ENCODE results near the gene ADGRG2. TPM values are rescaled to one million over a fixed set of nuclear protein-coding genes. Genes with fewer than 3 reads are reported as not detected.

The ADGRG2 gene
- total RNA-seq, 1 experiment from 2014 or later: 0.11 TPM

DNA sequence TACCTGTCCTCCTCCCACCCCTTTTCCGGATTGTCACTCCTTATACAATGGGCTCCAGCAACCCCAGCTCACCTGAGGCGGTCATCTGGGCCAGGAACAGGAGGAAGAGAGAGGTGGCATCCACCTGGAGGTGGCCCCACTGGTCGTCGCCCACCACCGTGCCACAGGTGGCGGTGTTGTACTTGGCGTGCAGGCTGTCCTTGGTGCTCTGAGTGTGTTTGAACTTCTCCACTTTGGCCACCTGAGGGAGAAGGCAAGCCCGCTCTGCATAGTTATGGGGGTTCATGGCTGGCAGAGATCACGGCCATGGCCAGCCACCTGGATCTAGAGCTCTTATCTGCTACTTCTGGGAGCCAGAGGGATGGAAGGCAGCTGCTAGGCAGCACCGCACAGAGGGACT is 171.2 kb downstream of the ADGRG2 start:
- no peak for DNase-seq (ENCODE audit: low read depth)

DNA sequence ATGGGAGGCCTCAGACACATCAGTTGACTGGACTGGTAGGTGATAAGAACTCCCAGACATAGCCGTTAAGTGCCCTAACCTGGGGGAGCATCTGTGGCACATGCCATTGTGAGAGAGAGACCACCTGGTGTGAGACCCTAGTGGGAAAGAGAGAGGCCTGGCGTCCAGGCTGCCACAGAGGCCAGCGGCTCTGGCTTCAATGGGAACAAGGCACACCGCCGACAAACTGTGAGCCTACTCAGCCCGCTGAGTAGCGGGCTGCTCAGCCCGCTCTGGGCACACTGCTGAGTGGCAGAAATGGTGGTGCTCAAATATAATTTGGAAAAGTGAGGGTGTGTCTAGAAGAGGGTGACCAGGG is 172.3 kb downstream of the ADGRG2 start:
- DNase-seq (ENCODE audit: low read depth): no peak

DNA sequence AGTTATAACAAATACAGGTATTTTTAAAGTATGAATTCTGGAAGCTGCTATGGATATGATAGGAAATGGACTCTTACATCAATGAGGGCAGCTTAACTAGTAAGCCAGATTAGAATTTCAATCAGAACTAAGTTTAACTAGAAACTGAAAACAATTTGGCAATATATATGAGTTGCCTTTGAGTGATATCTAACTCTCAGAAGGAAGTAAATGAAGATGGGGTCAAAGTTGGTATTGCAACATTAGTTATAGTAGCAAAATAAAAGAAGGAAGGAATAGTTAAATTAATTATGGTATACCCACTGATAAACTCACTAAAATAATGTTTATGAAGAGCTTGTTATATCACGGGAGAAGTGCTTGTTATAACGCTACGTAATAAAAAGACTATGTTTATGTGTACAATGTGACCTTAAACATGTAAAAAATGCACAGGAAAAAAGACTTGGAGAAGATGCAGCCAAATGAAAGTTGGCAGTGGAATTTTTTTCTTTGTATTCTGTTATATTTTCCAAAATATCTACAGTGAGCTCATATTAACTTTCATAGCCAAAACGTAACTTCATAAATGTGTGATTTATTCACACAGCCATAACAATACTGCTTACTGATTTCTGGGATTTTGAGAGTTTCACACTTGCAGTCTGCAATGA is 172.9 kb downstream of the ADGRG2 start:
- no peak for DNase-seq (ENCODE audit: low read depth)

DNA sequence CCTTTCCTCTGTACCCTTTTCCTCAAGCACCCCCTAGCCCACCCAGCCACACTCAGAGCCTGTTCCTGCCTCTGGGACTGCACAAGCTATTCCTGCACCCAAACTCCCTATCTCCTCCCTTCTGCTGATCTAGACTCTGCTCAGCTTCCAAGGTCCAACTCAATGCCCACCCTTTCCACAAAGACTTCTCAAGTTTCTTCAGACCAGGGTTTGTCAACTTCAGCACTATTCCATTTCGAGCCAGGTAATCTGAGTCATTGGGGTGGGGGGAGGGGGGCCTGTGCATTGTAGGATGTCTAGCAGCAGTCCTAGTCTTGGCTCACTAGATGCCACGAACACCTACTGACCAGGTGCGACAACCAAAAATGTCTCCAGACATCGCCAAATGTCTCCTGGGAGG is 175.7 kb downstream of the ADGRG2 start:
- DNase-seq (ENCODE audit: low read depth): no peak

DNA sequence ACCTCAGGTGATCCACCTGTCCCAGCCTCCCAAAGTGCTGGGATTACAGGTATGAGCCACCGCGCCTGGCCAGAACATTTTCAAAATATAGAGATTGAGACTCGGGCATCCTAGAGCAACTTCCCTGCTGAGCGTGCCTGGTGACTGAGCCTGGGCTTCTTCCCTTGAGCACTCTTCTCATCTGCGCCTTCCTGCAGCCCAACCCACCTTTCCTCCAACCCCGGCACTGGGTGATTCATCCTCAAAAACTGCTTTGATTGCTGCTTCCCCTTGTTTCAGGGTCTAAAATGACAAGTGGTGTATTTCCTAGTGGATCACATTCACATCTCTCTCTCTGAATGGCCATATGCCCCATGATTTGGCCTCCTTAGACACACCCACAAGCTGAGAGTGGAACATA is 176.1 kb downstream of the ADGRG2 start:
- DNase-seq (ENCODE audit: low read depth): no peak

DNA sequence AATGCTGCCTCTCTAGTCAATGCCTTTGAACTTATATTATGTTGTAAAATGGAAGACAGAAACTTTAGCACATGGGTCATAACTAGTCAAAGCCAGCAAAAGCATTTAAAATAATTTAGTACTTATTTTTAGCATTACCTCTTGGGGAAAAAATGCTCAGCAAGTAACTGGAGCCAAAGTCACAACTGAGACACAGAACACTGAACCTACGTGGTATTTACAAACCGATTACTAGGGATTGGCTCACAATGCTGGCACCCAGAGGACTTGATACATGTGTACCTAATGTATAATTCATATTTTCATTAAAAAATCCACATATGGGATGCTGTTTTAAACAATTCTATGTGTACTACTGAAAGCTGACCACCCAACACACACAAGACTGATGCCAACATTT is 176.8 kb downstream of the ADGRG2 start:
- no peak for DNase-seq (ENCODE audit: low read depth)

DNA sequence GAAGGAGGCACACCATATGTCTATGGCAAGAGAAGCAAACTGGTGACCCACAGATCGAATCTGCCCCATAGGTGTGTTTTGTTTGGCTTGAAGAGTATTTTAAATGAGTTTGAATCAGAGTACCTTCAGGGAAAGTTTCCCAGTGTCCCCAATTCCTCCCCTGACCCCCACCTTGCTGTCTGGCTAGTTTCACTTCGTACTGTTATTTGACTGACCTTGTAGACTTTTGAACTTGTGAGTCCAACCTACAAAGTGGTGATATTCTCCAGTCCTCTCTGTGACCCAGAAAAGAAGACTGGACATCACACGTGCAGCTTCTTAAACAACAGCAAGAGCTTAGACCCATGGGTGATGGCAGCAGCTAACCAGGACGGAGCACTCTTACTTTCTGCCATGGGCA is 177.8 kb downstream of the ADGRG2 start:
- no peak for DNase-seq (ENCODE audit: low read depth)

DNA sequence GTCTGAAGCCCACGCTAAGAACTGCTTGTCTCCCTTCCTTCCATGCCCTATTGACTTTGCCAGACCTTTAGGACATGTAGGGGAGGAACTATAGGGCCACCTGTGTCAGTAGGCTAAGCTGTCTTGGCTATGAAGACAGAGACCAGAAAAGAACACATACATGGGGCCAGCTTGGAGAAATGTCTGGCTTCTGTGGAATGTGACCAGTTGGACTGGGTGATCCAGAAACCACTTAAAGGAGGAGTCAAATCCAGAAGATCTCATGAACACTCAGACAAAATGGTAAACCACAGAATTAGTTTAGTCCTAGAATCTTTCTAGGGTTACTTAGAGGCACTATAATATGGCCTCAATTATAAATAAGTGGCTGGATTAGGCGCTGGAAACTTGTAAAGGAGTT is 180.4 kb downstream of the ADGRG2 start:
- DNase-seq (ENCODE audit: low read depth): no peak

Other genes with a start within 250 kb of the ADGRG2 start
- 3.7 and 5.9 TPM in 2 replicates for gene PHKA2, start 138.4 kb downstream of the ADGRG2 start, total RNA-seq (2014; rRNA removed)
- 64.2 and 112 TPM in 2 replicates for gene PDHA1, start 221.5 kb upstream of the ADGRG2 start, total RNA-seq (2014; rRNA removed)